Ishikawa (cell line): ENCODE measurements around the gene OR4D6.

ENCODE experiments used
- EGR1 ChIP-seq: IDR thresholded peaks from 2 replicates; pipeline ENCODE4 v1.6.1; 2012
- NFIC ChIP-seq: IDR thresholded peaks from 2 replicates; pipeline ENCODE4 v1.6.1; 2012
- TAF1 ChIP-seq: IDR thresholded peaks from 2 replicates; pipeline ENCODE4 v1.6.1; 2012; ENCODE audit warnings: low read depth, mild to moderate bottlenecking

DNA sequence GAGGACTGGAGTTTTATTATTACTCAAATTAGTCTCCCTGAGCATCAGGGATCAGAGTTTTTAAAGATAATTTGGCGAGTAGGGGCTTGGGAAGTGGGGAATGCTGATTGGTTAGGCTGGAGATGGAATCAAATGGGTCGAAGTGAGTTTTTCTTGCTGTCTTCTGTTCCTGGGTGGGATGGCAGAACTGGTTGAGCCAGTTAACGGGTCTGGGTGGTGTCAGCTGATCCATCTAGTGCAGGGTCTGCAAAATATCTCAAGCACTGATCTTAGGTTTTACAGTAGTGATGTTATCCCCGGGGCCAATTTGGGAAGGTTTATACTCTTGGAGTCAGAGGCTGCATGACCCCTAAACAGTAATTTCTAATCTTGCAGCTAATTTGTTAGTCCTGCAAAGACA lies 31.6 kb upstream of the OR4D6 start:
- TF ChIP-seq NFIC (no peak), TAF1 (no peak), EGR1 (no peak)
